Ascending aorta (tissue), 2 donors: ENCODE measurements around the gene RBM43. TPM values are rescaled to one million over a fixed set of nuclear protein-coding genes. Genes with fewer than 3 reads are reported as not detected.
"Not testable (repeated sequence)": the region's sequence is repeated elsewhere in the genome, so short reads cannot be mapped to it uniquely, and the experiment has no call there.

ENCODE experiments used
- DNase-seq, 2 donors: peaks; one replicate each; pipeline ENCODE4 v3.0.0-alpha.2; 2019; ENCODE audit warnings: low spot score in 2 of 2
- H3K27ac ChIP-seq, 2 donors: fragments of 200-600 bp; sonication (generic); one replicate each; pipeline ENCODE4 v1.5.1; 2016 to 2017; ENCODE audit warnings: mild to moderate bottlenecking in 1 of 2
- H3K27me3 ChIP-seq: fragments of 200-600 bp; sonication (generic); one replicate; pipeline ENCODE4 v1.5.1; 2017
- H3K36me3 ChIP-seq, 2 donors: fragments of 200-600 bp; sonication (generic); one replicate each; pipeline ENCODE4 v1.5.1; 2016
- H3K4me1 ChIP-seq, 2 donors: fragments of 200-600 bp; sonication (generic); one replicate each; pipeline ENCODE4 v1.5.1; 2016 to 2017; ENCODE audit warnings: mild to moderate bottlenecking in 1 of 2
- H3K4me3 ChIP-seq, 2 donors: fragments of 200-600 bp; sonication (generic); one replicate each; pipeline ENCODE4 v1.5.1; 2016 to 2017; ENCODE audit warnings: mild to moderate bottlenecking in 1 of 2
- H3K9me3 ChIP-seq, 2 donors: fragments of 200-600 bp; sonication (generic); one replicate each; pipeline ENCODE4 v1.5.1; 2016
- CTCF ChIP-seq, 3 experiments: fragments of 200-600 bp in 2 of 3; fragments of 450-650 bp in 1 of 3; sonication (generic) in 2 of 3; IDR thresholded peaks; one replicate each; pipeline ENCODE4 v1.5.1; 2016 to 2019; ENCODE audit warnings: antibody characterized with exemption in 3 of 3, mild to moderate bottlenecking in 1 of 3, moderate library complexity in 1 of 3
- intact Hi-C: fragments of 100-400 bp; cut with DNase I; formaldehyde crosslinking; loops from one replicate; pipeline ENCODE4 v1.15.1; 2023
- total RNA-seq: library from RNA; depleted of rRNA; stranded (reverse); fragments of >200 nt; gene quantifications from one replicate; pipeline ENCODE4 v1.1.0, GENCODE V29; 2016

The RBM43 gene
- total RNA-seq, 1 donor from 2014 or later = 0.96 TPM

- H3K9me3 ChIP-seq = no peaks in the 10 kb centered on the region
- no peak for DNase-seq
- no peaks in the 10 kb centered on the region for H3K36me3 ChIP-seq
- intact Hi-C loops = no loop called here
- H3K4me3 ChIP-seq = no peak overlapping the region
- TF ChIP-seq CTCF (IDR thresholded peaks at IDR 0.05) = no peak
- H3K27me3 ChIP-seq = no peaks in the 10 kb centered on the region
- no peaks in the 10 kb centered on the region for H3K4me1 ChIP-seq
- no peak overlapping the region for H3K27ac ChIP-seq
These were observed 38.4 kb upstream of the RBM43 start for GRCh38 chr2:151299920-151300539.

- intact Hi-C loops = no loop called here
- no peak overlapping the region for H3K27ac ChIP-seq
- H3K36me3 ChIP-seq = no peaks in the 10 kb centered on the region
- no peak for DNase-seq
- TF ChIP-seq CTCF (IDR thresholded peaks at IDR 0.05) = no peak
- H3K4me1 ChIP-seq = no peaks in the 10 kb centered on the region
- H3K9me3 ChIP-seq = no peaks in the 10 kb centered on the region
- H3K4me3 ChIP-seq = no peak overlapping the region
- no peaks in the 10 kb centered on the region for H3K27me3 ChIP-seq
These were observed 36.2 kb upstream of the RBM43 start for GRCh38 chr2:151297882-151298281.

GRCh38 chr2:151295926-151296325, 34.3 kb upstream of the RBM43 start:
- H3K4me1 ChIP-seq, H3K27ac ChIP-seq, H3K9me3 ChIP-seq, DNase-seq, intact Hi-C loops, H3K36me3 ChIP-seq, H3K4me3 ChIP-seq, H3K27me3 ChIP-seq: not testable (repeated sequence)

GRCh38 chr2:151292546-151292945, 30.9 kb upstream of the RBM43 start:
- no peak for TF ChIP-seq CTCF (IDR thresholded peaks at IDR 0.05)
- DNase-seq = no peak
- H3K4me1 ChIP-seq = no peaks in the 10 kb centered on the region
- no peaks in the 10 kb centered on the region for H3K27me3 ChIP-seq
- intact Hi-C loops = no loop called here
- no peak overlapping the region for H3K4me3 ChIP-seq
- no peak overlapping the region for H3K27ac ChIP-seq
- no peaks in the 10 kb centered on the region for H3K36me3 ChIP-seq
- no peaks in the 10 kb centered on the region for H3K9me3 ChIP-seq

GRCh38 chr2:151292141-151292540, 30.5 kb upstream of the RBM43 start:
- intact Hi-C loops = no loop called here
- Histone ChIP-seq H3K9me3 (no peaks in the 10 kb centered on the region), H3K36me3 (no peaks in the 10 kb centered on the region)

GRCh38 chr2:151291224-151291623, 29.6 kb upstream of the RBM43 start:
- DNase-seq = no peak
- Histone ChIP-seq H3K36me3 (no peaks in the 10 kb centered on the region), H3K9me3 (no peaks in the 10 kb centered on the region), H3K4me1 (no peaks in the 10 kb centered on the region), H3K27me3 (no peaks in the 10 kb centered on the region), H3K4me3 (no peak overlapping the region), H3K27ac (no peak overlapping the region)
- intact Hi-C loops = loop anchor here (2.0 kb wide), 1 partner anchor 120 kb away; no protein-coding TSS in a partner anchor
- no peak for TF ChIP-seq CTCF (IDR thresholded peaks at IDR 0.05)

More at GRCh38 chr2:151292141-151292540, 30.5 kb upstream of the RBM43 start:
- Histone ChIP-seq H3K27me3 (no peaks in the 10 kb centered on the region), H3K27ac (no peak overlapping the region), H3K4me3 (no peak overlapping the region), H3K4me1 (no peaks in the 10 kb centered on the region)
- TF ChIP-seq CTCF (IDR thresholded peaks at IDR 0.05) = no peak
- no peak for DNase-seq
